Measurements from ENCODE around the gene ACSS2.

ACSS2 gene

DNA sequence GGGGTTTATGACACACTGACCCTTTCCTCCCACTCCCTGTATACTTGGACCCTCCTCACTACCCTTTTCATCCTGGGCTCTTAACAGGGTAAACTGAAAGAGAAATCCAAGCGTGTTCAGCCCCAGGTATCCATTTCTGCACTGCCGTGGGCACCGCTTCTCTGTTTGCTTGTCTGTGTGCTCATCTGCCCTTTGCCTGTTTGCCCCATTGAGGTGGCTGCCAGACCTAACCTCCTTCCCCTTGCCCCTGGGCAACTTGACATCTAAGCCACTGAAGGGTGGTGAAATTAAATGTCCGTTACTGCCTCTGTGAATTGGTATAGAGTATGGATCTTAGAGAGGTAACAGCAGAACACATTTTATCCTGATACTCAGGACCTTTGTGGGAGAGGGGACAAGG, 38.7 kb downstream of the ACSS2 start:
- no peak for DNase-seq (ENCODE audit: low spot score in 2 of 2)
- H3K27me3 Mint-ChIP-seq = no peaks in the 10 kb centered on the region
- H3K4me3 Mint-ChIP-seq = no peak overlapping the region
- no peaks in the 10 kb centered on the region for H3K4me1 Mint-ChIP-seq
- no peak overlapping the region for H3K27ac Mint-ChIP-seq
- ATAC-seq (ENCODE audit: low read depth) = no peak
- peaks cover 14% of the 10 kb centered on the region for H3K36me3 Mint-ChIP-seq
- peaks cover 3% of the 10 kb centered on the region for H3K9me3 Mint-ChIP-seq

DNA sequence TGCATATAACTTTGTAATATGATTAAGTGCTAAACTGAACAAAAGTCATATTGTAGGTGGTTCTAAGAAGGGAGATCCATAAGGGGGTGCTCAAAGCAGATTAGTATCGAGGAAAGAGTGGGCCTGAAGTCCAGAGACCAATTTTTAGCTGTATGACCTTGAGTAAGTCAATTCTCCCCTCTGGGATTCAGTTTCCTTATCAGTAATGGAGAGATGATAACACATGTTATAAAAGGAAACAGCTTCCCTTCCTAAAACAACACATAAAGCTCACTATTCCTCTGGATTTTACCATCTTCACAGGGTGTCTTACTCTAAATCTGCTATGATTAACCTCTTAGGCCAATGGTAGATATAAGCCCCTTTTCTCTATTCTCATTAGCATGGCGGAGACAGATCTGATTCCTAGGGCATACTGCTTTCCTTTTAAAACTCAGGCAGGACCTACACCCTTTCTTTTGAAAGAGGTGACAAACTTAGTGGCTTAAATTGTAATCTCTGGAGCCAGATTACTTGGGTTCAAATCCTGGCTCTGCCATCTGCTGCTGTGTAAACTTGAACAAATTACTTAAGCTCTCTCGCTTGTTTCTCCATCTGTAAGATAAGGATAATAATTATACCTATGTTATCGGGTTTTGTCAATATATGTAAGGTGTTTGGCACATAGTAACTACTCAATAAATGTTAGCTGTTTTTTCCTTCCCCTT, 39.5 kb downstream of the ACSS2 start:
- peaks cover 19% of the 10 kb centered on the region for H3K36me3 Mint-ChIP-seq
- no peak for ATAC-seq (ENCODE audit: low read depth)
- H3K27me3 Mint-ChIP-seq = no peaks in the 10 kb centered on the region
- H3K4me3 Mint-ChIP-seq = no peak overlapping the region
- no peaks in the 10 kb centered on the region for H3K4me1 Mint-ChIP-seq
- peaks cover 3% of the 10 kb centered on the region for H3K9me3 Mint-ChIP-seq
- H3K27ac Mint-ChIP-seq = no peak overlapping the region
- DNase-seq (ENCODE audit: low spot score in 2 of 2) = no peak

DNA sequence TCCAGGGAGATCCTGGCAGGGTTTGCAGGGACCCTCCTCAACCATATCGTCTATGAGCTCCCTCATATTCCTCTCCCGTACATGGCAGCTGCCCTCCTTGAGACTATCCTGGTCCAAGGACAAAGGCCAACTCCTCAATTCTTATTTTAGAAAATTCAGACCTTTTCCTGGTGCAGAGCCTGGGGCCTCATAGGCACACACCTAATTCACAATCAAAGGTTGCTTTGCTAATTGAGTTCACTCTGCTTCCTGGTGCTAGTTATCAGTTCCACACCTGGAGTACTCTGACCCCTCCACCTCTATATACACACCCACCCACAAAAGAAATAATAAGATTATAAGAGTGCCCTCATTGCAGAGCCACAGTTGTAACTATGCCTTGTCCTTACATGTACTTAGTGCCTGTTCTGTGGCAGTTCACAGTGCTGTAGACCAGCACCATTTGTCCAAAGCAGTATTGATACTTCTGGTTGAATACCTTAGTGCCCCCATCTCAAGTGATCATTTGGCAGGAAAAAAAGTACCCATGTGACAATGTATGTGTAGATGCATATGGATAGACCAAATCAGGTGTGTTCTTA, 40.5 kb downstream of the ACSS2 start:
- no peak overlapping the region for H3K27ac Mint-ChIP-seq
- peaks cover 3% of the 10 kb centered on the region for H3K9me3 Mint-ChIP-seq
- no peak for DNase-seq (ENCODE audit: low spot score in 2 of 2)
- H3K4me1 Mint-ChIP-seq = no peaks in the 10 kb centered on the region
- no peaks in the 10 kb centered on the region for H3K27me3 Mint-ChIP-seq
- H3K36me3 Mint-ChIP-seq = peaks cover 15% of the 10 kb centered on the region
- H3K4me3 Mint-ChIP-seq = no peak overlapping the region
- ATAC-seq (ENCODE audit: low read depth) = no peak

DNA sequence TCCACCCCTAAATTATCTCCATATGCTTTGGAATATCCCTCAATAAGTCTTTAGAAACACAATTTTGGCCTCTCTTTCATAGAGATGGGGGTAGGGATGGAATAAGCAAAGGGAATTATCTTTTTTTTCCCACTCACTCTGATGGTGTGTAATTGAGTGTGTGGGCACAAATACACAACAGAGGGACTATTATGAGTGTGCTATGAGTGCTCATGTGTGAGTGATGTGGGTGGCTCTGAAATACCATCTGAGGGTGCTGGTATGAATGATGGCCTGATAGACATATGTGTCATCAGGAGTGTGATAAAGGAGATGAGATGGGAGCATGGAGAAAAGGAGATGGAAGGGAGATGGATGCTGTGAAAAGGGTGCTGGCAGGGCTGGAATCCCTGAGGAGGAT, 43.6 kb downstream of the ACSS2 start:
- H3K4me3 Mint-ChIP-seq = no peak overlapping the region
- DNase-seq (ENCODE audit: low spot score in 2 of 2) = no peak
- peaks cover 13% of the 10 kb centered on the region for H3K36me3 Mint-ChIP-seq
- H3K27ac Mint-ChIP-seq = no peak overlapping the region
- no peaks in the 10 kb centered on the region for H3K27me3 Mint-ChIP-seq
- no peaks in the 10 kb centered on the region for H3K4me1 Mint-ChIP-seq
- H3K9me3 Mint-ChIP-seq = peaks cover 3% of the 10 kb centered on the region
- ATAC-seq (ENCODE audit: low read depth) = no peak

DNA sequence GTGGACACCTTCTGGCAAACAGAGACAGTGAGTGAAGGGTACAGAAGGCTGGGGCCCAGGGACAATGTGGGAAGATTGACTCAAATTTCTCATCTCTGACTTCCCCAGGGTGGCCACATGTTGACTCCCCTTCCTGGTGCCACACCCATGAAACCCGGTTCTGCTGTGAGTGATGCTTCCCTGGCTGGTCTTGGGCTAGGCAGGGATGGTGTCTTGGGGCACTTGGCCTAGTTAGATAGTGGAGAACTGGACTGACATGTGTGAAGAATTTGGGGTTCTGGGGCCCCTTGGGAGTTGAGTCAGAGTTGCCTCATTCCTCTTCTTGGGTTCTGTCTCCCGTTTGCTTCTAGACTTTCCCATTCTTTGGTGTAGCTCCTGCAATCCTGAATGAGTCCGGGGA, 45.0 kb downstream of the ACSS2 start:
- no peaks in the 10 kb centered on the region for H3K27me3 Mint-ChIP-seq

DNA sequence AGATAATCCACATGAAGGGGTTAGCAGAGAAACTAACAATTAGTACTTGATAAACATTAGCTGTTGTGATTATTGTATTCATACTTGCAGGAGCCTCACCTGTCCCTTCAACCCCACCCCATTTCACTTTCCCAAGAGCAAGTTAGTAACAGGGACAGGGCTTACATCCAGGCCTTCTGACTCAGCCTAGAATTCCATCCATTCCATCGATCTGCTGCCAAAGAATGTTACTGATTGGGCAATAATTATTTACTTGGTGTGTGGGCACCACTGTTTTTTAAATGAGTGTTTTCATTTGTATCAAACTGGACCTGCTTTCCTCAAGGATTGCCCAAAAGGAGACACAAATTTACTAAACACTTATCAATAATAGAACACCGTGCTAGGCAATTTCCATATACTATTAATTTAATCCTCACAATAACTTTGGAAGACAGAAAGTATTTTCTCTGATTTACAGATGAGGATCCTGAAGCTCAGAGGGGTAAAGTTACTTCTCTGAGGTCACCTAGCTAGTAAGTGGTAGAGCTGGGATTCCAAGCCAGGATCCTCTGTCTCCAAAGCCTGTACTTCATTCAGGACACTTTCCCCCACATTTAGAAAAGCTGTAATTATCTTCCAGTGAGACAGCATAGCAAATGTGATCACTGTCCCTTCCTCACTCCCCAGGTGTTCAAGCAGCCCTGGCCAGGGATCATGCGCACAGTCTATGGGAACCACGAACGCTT, 46.4 kb downstream of the ACSS2 start:
- DNase-seq (ENCODE audit: low spot score in 2 of 2) = no peak
- Mint-ChIP-seq H3K4me3 (no peak overlapping the region), H3K4me1 (no peaks in the 10 kb centered on the region)

More for the DNA sequence above, 45.0 kb downstream of the ACSS2 start:
- H3K36me3 Mint-ChIP-seq = peaks cover 17% of the 10 kb centered on the region
- H3K27ac Mint-ChIP-seq = no peak overlapping the region
- ATAC-seq (ENCODE audit: low read depth) = no peak
- peaks cover 3% of the 10 kb centered on the region for H3K9me3 Mint-ChIP-seq
- no peak for DNase-seq (ENCODE audit: low spot score in 2 of 2)
- no peak overlapping the region for H3K4me3 Mint-ChIP-seq
- no peaks in the 10 kb centered on the region for H3K4me1 Mint-ChIP-seq

DNA sequence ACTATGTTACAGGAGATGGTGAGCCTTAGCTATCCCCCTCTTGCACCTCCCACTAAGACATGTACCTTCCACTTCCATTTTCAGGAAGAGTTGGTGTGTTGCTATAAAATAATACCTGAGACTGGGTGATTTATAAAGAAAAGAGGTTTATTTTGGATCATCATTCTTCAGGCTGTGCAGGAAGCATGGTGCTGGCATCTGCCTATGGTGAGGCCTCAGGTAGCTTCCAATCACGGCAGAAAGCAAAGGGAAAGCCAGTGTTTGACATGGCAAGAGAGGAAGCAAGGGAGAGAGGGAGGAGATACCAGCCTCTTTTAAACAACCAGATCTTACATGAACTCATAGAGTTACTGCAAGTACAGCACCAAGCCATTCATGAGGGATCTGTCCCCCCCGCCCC, 47.0 kb downstream of the ACSS2 start:
- no peaks in the 10 kb centered on the region for H3K9me3 Mint-ChIP-seq
- no peak overlapping the region for H3K4me3 Mint-ChIP-seq
- H3K4me1 Mint-ChIP-seq = no peaks in the 10 kb centered on the region
- no peaks in the 10 kb centered on the region for H3K27me3 Mint-ChIP-seq
- peaks cover 15% of the 10 kb centered on the region for H3K36me3 Mint-ChIP-seq
- ATAC-seq (ENCODE audit: low read depth) (no peak), DNase-seq (ENCODE audit: low spot score in 2 of 2) (no peak)
- H3K27ac Mint-ChIP-seq = no peak overlapping the region

More for the DNA sequence above, 46.4 kb downstream of the ACSS2 start:
- peaks cover 3% of the 10 kb centered on the region for H3K9me3 Mint-ChIP-seq
- no peak overlapping the region for H3K27ac Mint-ChIP-seq
- H3K36me3 Mint-ChIP-seq = peaks cover 18% of the 10 kb centered on the region
- no peak for ATAC-seq (ENCODE audit: low read depth)
- H3K27me3 Mint-ChIP-seq = no peaks in the 10 kb centered on the region

DNA sequence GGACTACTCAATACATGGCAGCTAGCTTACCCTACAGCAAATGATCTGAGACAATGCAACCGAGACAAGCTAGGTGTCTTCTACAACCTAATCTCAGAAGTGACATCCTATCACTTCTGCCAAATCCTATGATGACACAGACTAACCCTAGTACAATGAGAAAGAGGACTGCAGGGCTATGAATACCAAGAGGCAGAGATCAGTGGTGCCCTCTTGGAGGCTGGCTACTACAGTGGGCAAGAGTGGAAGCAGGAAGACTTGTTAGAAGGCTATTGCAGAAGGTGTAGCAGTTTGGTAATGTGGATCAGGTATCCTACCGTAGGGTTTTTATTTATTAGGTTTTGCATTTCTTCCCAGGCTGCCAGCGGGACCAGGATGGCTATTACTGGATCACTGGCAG, 48.9 kb downstream of the ACSS2 start:
- peaks cover 14% of the 10 kb centered on the region for H3K36me3 Mint-ChIP-seq
- no peak overlapping the region for H3K4me3 Mint-ChIP-seq
- H3K27me3 Mint-ChIP-seq = no peaks in the 10 kb centered on the region
- no peak for DNase-seq (ENCODE audit: low spot score in 2 of 2)
- no peaks in the 10 kb centered on the region for H3K4me1 Mint-ChIP-seq
- H3K9me3 Mint-ChIP-seq = no peaks in the 10 kb centered on the region
- no peak overlapping the region for H3K27ac Mint-ChIP-seq
- ATAC-seq (ENCODE audit: low read depth) = no peak

DNA sequence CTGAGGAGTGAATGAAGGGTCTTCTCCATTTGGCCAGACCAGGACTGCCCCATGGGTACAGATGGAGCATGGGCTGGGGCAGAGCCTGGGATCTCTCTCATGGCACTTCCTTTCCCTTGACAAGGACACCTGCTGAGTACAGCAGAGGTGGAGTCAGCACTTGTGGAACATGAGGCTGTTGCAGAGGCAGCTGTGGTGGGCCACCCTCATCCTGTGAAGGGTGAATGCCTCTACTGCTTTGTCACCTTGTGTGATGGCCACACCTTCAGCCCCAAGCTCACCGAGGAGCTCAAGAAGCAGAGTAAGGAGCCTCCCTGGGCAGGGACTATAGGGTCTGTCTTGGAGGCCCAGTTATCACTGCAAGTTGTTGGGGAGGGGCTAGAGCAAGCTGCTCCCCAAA, 49.6 kb downstream of the ACSS2 start:
- Mint-ChIP-seq H3K36me3 (peaks cover 15% of the 10 kb centered on the region), H3K27ac (no peak overlapping the region), H3K27me3 (no peaks in the 10 kb centered on the region), H3K9me3 (no peaks in the 10 kb centered on the region), H3K4me3 (no peak overlapping the region), H3K4me1 (no peaks in the 10 kb centered on the region)
- ATAC-seq (ENCODE audit: low read depth) (no peak), DNase-seq (ENCODE audit: low spot score in 2 of 2) (no peak)

DNA sequence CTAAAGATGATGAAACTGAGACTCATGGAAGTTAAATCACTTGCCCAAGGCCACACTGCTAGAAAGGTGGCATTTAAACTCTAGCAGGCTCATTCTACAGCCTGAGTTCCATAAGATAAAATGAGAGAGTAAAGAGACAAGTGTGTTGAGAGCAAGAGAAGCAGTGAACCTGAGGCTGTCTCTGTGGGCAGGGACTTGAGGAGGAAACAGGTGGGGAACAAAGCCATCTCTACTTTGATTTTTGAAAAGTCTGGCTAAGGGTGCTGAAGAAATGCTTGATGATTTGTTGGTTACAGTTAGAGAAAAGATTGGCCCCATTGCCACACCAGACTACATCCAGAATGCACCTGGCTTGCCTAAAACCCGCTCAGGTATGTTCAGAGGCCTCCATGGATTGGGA, 50.2 kb downstream of the ACSS2 start:
- peaks cover 16% of the 10 kb centered on the region for H3K36me3 Mint-ChIP-seq
- no peak overlapping the region for H3K4me3 Mint-ChIP-seq
- ATAC-seq (ENCODE audit: low read depth) = no peak
- no peaks in the 10 kb centered on the region for H3K4me1 Mint-ChIP-seq
- H3K9me3 Mint-ChIP-seq = no peaks in the 10 kb centered on the region
- H3K27ac Mint-ChIP-seq = no peak overlapping the region
- H3K27me3 Mint-ChIP-seq = no peaks in the 10 kb centered on the region
- no peak for DNase-seq (ENCODE audit: low spot score in 2 of 2)

DNA sequence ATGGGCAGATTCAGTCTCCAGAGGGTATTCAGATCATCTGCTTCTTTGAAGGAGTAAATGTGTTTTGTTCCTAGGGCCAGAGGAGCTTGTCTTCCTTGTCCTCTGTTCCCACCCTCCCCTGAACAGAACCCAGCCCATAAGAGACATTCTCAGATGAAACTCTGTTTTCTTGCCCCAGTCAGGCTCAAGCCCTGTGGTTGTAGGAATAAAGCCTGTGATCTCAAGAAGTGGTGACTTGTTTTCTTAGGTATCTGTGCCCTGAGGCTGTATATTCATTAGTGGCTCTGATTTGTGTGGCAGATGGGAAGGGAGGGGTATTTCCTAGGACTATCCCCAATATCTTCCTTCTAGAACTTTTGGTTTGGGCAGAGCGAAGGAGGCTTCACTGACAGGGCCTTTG, 51.3 kb downstream of the ACSS2 start:
- Mint-ChIP-seq H3K4me1 (no peaks in the 10 kb centered on the region), H3K27me3 (no peaks in the 10 kb centered on the region), H3K4me3 (no peak overlapping the region), H3K36me3 (peaks cover 16% of the 10 kb centered on the region), H3K27ac (no peak overlapping the region), H3K9me3 (no peaks in the 10 kb centered on the region)
- ATAC-seq (ENCODE audit: low read depth) = no peak
- DNase-seq (ENCODE audit: low spot score in 2 of 2) = no peak

DNA sequence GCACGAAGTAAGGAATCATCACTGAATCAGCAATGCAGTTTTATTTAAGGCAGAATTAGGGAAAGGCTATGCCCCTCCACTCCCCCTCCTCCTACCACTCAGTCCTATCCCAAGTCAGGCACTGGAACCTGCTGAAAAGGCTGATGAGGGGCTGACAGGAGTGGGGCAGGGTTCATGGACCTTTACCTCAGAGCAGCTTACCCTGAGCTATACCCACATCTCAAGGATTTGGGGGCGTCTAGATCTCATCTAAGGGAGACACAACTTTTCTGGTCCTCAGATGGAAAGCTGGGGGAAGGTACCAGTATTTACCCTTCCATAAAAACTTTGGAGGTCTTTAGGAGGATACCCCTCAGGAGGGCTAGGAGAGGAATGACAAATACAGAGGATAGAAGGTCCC, 52.0 kb downstream of the ACSS2 start:
- no peaks in the 10 kb centered on the region for H3K27me3 Mint-ChIP-seq
- no peaks in the 10 kb centered on the region for H3K4me1 Mint-ChIP-seq
- no peak overlapping the region for H3K4me3 Mint-ChIP-seq
- no peak overlapping the region for H3K27ac Mint-ChIP-seq
- DNase-seq (ENCODE audit: low spot score in 2 of 2) (no peak), ATAC-seq (ENCODE audit: low read depth) (no peak)
- no peaks in the 10 kb centered on the region for H3K9me3 Mint-ChIP-seq
- H3K36me3 Mint-ChIP-seq = peaks cover 20% of the 10 kb centered on the region

DNA sequence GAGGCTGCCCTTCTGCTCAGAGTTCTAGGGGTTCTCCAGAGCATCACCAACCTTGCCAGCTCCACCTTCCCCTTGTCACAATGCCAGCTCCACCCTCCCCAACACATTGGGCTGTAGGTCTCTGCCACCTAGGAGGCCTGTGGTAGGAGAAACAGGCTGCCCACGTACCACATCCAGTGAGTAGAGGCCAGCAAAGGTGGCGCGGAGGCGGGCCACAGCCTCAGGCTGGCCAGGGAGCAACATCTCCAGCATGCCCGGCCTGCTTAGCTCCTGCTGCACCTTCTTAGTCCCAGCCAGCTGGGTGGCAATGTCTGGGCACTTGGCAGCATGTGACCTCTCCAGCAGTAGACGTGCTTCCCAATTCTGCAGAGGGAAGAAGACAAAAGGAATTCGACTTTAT, 55.4 kb downstream of the ACSS2 start:
- Mint-ChIP-seq H3K4me1 (no peaks in the 10 kb centered on the region), H3K36me3 (peaks cover 28% of the 10 kb centered on the region), H3K27ac (no peak overlapping the region), H3K9me3 (no peaks in the 10 kb centered on the region), H3K27me3 (no peaks in the 10 kb centered on the region), H3K4me3 (no peak overlapping the region)
- ATAC-seq (ENCODE audit: low read depth) = no peak
- no peak for DNase-seq (ENCODE audit: low spot score in 2 of 2)

DNA sequence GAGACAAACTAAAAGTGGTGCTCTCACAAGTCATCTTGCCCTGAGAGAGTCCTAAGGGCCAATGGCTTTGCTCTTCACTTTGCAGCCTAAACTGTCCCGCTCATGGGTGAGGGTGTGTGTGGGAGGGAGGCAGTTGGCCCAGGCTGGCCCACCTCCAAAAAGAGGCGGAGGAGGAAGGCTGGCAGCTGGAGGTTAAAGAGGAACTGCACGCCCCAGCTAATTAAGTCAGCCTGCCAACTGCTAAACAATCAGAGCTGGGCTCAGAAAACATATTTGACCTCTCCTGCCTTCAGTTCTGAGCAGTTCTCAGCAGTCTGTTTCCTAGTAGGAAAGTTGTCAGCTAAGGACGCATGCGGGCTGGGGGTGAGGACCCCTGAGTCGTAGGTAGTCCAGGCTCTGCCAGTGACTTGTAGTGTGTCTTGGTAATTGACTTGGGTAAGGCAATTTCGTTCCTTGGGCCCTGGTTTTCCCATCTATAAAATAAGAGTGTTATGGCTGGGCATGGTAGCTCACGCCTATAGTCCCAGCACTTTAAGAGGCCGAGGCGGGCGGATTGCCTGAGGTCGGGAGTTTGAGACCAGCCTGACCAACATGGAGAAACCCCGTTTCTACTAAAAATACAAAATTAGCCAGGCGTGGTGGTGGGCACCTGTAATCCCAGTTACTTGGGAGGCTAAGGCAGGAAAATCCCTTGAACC, 62.2 kb downstream of the ACSS2 start:
- no peak for DNase-seq (ENCODE audit: low spot score in 2 of 2)
- ATAC-seq (ENCODE audit: low read depth) = peak; percentile 43
- Mint-ChIP-seq H3K4me3 (no peak overlapping the region), H3K36me3 (peaks cover 17% of the 10 kb centered on the region), H3K4me1 (no peaks in the 10 kb centered on the region), H3K27ac (no peak overlapping the region), H3K27me3 (no peaks in the 10 kb centered on the region), H3K9me3 (no peaks in the 10 kb centered on the region)

Measured in memory B cell (primary cell).